HepG2 (cell line): ENCODE results near the gene INTS15. TPM values are rescaled to one million over a fixed set of nuclear protein-coding genes. Genes with fewer than 3 reads are reported as not detected.

Experiments
- ATF2 ChIP-seq: sonication (generic); formaldehyde crosslinking; IDR thresholded peaks from 2 replicates; pipeline ENCODE4 v1.4.0; 2020; ENCODE audit warnings: missing genetic modification reagents
- E2F1 ChIP-seq: sonication (generic); formaldehyde crosslinking; IDR thresholded peaks from 2 replicates; pipeline ENCODE4 v1.5.0; 2020; ENCODE audit warnings: missing genetic modification reagents
- ETV6 ChIP-seq: sonication (generic); formaldehyde crosslinking; conservative IDR thresholded peaks from 2 replicates; pipeline ENCODE4 v1.4.0; 2020; ENCODE audit warnings: missing genetic modification reagents
- FIP1L1 ChIP-seq: fragments of 200-400 bp; formaldehyde crosslinking; IDR thresholded peaks from 2 replicates; pipeline ENCODE4 v1.6.1; 2018; ENCODE audit warnings: low read depth, mild to moderate bottlenecking, low read length, moderate library complexity, borderline replicate concordance; ENCODE audit not compliant: insufficient read depth
- GLI4 ChIP-seq: sonication (generic); formaldehyde crosslinking; IDR thresholded peaks from 2 replicates; pipeline ENCODE4 v1.5.1; 2020; ENCODE audit warnings: missing genetic modification reagents, mild to moderate bottlenecking, moderate library complexity, borderline replicate concordance
- NR1H2 ChIP-seq: sonication (generic); formaldehyde crosslinking; IDR thresholded peaks from 2 replicates; pipeline ENCODE4 v1.8.1; 2022; ENCODE audit warnings: low read depth, missing genetic modification reagents, borderline replicate concordance
- PLRG1 ChIP-seq: fragments of 450-650 bp; conservative IDR thresholded peaks from 2 replicates; pipeline ENCODE4 v1.6.1; 2016
- PTBP1 ChIP-seq: fragments of 200-400 bp; formaldehyde crosslinking; IDR thresholded peaks from 2 replicates; pipeline ENCODE4 v1.6.1; 2018; ENCODE audit warnings: low read length, low read depth; ENCODE audit not compliant: poor library complexity, severe bottlenecking
- RNF2 ChIP-seq: fragments of 450-650 bp; conservative IDR thresholded peaks from 2 replicates; pipeline ENCODE4 v1.6.1; 2016; ENCODE audit warnings: low read depth
- YY1 ChIP-seq: IDR thresholded peaks from 2 replicates; pipeline ENCODE4 v1.6.1; 2011; ENCODE audit warnings: low read length, low read depth, moderate library complexity, mild to moderate bottlenecking; ENCODE audit not compliant: insufficient read depth, insufficient replicate concordance
- ZIK1 ChIP-seq: sonication (generic); formaldehyde crosslinking; IDR thresholded peaks from 2 replicates; pipeline ENCODE4 v1.5.0; 2020; ENCODE audit warnings: mild to moderate bottlenecking, low read depth, missing genetic modification reagents, borderline replicate concordance
- ZNF138 ChIP-seq: sonication (generic); formaldehyde crosslinking; IDR thresholded peaks from 2 replicates; pipeline ENCODE4 v1.5.0; 2020; ENCODE audit warnings: mild to moderate bottlenecking, low read depth, missing genetic modification reagents
- ZNF24 ChIP-seq: fragments of 450-650 bp; IDR thresholded peaks from 2 replicates; pipeline ENCODE4 v1.6.1; 2017; ENCODE audit warnings: antibody characterized with exemption, mild to moderate bottlenecking
- ZNF75D ChIP-seq: sonication (generic); formaldehyde crosslinking; IDR thresholded peaks from 2 replicates; pipeline ENCODE4 v1.8.1; 2023; ENCODE audit warnings: missing genetic modification reagents, mild to moderate bottlenecking, borderline replicate concordance
- ZNF773 ChIP-seq: sonication (generic); formaldehyde crosslinking; IDR thresholded peaks from 2 replicates; pipeline ENCODE4 v1.4.0; 2020; ENCODE audit warnings: missing genetic modification reagents, borderline replicate concordance
- ZSCAN5A ChIP-seq: sonication (generic); formaldehyde crosslinking; IDR thresholded peaks from 2 replicates; pipeline ENCODE4 v1.8.0; 2022; ENCODE audit warnings: mild to moderate bottlenecking, missing genetic modification reagents, borderline replicate concordance
- polyA plus RNA-seq, 8 experiments: library from polyadenylated mRNA; depleted of rRNA in 3 of 8; stranded (reverse) in 7 of 8; unstranded in 1 of 8; fragments of >200 nt; fragmentation: Illumina TruSeq in 4 of 8; extraction: Trizol in 4 of 8; gene quantifications; 2 replicates each; pipeline versions ENCODE4 v1.2.1 to v1.2.3, GENCODE V29; 2011 to 2016; ENCODE audit warnings: low read depth in 4 of 8, missing spikeins in 1 of 8, mixed read lengths in 1 of 8; ENCODE audit not compliant: insufficient read depth in 1 of 8
- total RNA-seq, 5 experiments: library from RNA; depleted of rRNA; stranded (reverse); fragments of >200 nt; fragmentation: Illumina TruSeq; extraction: Trizol; gene quantifications; 2 replicates each; pipeline ENCODE4 v1.2.3, GENCODE V29; 2016; ENCODE audit warnings: low read depth in 1 of 5
- TF ChIP-seq, protein P1 (sequence below): sonication (generic); formaldehyde crosslinking; conservative IDR thresholded peaks from 2 replicates; pipeline ENCODE4 v1.8.0; 2022; ENCODE audit warnings: missing genetic modification reagents
- TF ChIP-seq, protein P2 (sequence below): sonication (generic); formaldehyde crosslinking; IDR thresholded peaks from 2 replicates; pipeline ENCODE4 v1.5.0; 2020; ENCODE audit warnings: mild to moderate bottlenecking, missing genetic modification reagents
- TF ChIP-seq, protein P3 (sequence below): sonication (generic); formaldehyde crosslinking; IDR thresholded peaks from 2 replicates; pipeline ENCODE4 v1.9.0; 2022; ENCODE audit warnings: low read depth, missing genetic modification reagents

Gene INTS15
- total and polyA plus RNA-seq, 2 of the 13 experiments (the other 11 are each of a cell fraction or from before 2014, with no cell fraction given) = 16.3 to 25.7 TPM

DNA sequence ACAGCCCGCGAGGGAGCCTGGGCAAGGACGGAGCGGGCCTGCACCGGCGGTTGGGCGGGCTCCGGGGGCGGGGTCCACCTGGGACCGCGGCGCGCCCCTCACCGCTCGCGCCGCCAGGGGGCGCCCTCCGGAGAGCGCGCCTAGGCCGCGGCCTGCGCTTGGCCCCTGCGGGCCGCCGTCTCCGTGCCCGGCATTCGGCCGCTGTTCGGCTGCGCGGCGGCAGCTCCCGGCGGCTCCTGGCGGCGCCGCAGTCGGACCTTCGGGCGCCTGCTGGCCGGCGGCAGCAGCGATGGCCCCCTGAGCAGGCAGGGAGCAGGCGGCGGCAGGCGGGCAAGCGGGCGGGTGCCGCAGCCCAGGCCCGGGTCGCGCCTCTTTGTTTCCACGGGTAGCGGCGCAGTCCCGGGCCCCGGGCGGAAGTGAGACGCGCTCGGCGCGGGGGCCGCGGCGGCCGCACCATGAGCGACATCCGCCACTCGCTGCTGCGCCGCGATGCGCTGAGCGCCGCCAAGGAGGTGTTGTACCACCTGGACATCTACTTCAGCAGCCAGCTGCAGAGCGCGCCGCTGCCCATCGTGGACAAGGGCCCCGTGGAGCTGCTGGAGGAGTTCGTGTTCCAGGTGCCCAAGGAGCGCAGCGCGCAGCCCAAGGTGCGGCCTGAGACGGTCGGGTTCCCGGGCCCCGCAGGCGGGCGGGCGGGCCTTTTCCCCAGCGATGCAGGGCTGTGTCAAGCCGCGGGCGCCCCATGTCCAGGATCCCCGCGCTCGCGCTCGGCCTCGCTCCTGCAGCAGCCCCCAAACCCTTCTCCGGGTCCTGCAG lies at the start of gene INTS15 (continued):
- TF ChIP-seq, protein P1, sequence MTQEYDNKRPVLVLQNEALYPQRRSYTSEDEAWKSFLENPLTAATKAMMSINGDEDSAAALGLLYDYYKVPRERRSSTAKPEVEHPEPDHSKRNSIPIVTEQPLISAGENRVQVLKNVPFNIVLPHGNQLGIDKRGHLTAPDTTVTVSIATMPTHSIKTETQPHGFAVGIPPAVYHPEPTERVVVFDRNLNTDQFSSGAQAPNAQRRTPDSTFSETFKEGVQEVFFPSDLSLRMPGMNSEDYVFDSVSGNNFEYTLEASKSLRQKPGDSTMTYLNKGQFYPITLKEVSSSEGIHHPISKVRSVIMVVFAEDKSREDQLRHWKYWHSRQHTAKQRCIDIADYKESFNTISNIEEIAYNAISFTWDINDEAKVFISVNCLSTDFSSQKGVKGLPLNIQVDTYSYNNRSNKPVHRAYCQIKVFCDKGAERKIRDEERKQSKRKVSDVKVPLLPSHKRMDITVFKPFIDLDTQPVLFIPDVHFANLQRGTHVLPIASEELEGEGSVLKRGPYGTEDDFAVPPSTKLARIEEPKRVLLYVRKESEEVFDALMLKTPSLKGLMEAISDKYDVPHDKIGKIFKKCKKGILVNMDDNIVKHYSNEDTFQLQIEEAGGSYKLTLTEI (CRISPR knock-in tag) = no peak
- TF ChIP-seq YY1 (peak; percentile 86), ZIK1 (peak; percentile 67; the same call in 1 of the 2 replicates), PTBP1 (no peak), ZNF24 (no peak; the same call in 1 of the 2 replicates), E2F1 (CRISPR knock-in tag) (no peak), RNF2 (peak; percentile 16; the same call in 1 of the 2 replicates), ATF2 (CRISPR knock-in tag) (no peak), ZNF138 (CRISPR knock-in tag) (peak; percentile 82; the same call in 1 of the 2 replicates), GLI4 (no peak), FIP1L1 (no peak), PLRG1 (no peak), ETV6 (no peak), ZSCAN5A (CRISPR knock-in tag) (no peak), NR1H2 (CRISPR knock-in tag) (no peak), ZNF75D (CRISPR knock-in tag) (no peak), ZNF773 (CRISPR knock-in tag) (no peak)
- TF ChIP-seq, protein P2, sequence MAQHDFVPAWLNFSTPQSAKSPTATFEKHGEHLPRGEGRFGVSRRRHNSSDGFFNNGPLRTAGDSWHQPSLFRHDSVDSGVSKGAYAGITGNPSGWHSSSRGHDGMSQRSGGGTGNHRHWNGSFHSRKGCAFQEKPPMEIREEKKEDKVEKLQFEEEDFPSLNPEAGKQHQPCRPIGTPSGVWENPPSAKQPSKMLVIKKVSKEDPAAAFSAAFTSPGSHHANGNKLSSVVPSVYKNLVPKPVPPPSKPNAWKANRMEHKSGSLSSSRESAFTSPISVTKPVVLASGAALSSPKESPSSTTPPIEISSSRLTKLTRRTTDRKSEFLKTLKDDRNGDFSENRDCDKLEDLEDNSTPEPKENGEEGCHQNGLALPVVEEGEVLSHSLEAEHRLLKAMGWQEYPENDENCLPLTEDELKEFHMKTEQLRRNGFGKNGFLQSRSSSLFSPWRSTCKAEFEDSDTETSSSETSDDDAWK = no peak
- TF ChIP-seq, protein P3, sequence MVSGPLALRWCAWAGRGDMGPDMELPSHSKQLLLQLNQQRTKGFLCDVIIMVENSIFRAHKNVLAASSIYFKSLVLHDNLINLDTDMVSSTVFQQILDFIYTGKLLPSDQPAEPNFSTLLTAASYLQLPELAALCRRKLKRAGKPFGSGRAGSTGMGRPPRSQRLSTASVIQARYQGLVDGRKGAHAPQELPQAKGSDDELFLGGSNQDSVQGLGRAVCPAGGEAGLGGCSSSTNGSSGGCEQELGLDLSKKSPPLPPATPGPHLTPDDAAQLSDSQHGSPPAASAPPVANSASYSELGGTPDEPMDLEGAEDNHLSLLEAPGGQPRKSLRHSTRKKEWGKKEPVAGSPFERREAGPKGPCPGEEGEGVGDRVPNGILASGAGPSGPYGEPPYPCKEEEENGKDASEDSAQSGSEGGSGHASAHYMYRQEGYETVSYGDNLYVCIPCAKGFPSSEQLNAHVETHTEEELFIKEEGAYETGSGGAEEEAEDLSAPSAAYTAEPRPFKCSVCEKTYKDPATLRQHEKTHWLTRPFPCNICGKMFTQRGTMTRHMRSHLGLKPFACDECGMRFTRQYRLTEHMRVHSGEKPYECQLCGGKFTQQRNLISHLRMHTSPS = no peak; the same call in 1 of the 2 replicates
